Limb (tissue), 2 donors: ENCODE measurements around the gene CFAP99.

Experiments used
- DNase-seq, 2 donors: peaks; one replicate each; pipeline ENCODE4 v3.0.0-alpha.2; 2016; ENCODE audit errors: extremely low spot score in 2 of 2

The CFAP99 gene

DNA sequence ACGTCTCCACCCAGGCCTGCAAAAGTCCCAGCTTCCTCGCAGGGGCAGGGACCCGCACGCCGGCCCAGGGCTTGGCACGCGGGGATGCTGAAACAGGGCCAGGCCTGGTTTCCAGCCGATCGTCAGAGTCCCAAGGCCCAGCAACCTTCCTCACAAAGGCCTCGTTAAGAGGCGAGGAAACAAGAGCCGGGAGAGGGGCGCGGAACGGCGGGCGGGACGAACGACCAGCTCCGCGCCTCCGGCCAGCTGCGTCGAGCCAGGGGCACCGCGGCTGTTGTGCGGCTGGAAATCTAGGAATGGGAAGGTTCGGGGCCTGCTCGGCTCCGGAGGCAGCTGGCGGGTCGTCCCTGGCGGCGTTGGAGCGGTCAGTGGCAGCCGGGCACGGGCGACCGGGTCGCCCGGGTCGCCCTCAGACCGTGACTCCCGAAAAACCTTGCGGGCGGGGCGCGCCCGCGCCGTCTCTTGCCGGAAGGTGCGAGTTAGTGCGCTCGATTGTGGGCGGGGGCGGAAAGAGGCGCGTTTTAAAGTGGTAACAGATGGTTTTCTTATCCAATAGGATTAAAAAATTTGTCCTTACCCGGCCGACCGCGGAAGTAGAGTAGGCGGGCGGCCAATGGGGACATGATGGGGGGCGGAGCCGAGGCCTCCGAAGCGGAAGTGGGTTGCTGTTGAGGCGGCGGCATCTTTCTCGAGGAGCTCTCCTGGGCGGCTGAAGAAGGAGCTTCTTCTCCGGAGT, 49.9 kb downstream of the CFAP99 start, which contains the start of gene RNF4:
TSS of gene RNF4 (plus strand) at position 651 of the 736 bp plus-strand sequence. CDS start 21,388 bp downstream, outside the sequence.
- peak; percentile 95 to 97 for DNase-seq

- peak in 1 of 2 donors; percentile 51 for DNase-seq
Measured at GRCh38 chr4:2469192-2469984, 50.6 kb downstream of the CFAP99 start.

DNA sequence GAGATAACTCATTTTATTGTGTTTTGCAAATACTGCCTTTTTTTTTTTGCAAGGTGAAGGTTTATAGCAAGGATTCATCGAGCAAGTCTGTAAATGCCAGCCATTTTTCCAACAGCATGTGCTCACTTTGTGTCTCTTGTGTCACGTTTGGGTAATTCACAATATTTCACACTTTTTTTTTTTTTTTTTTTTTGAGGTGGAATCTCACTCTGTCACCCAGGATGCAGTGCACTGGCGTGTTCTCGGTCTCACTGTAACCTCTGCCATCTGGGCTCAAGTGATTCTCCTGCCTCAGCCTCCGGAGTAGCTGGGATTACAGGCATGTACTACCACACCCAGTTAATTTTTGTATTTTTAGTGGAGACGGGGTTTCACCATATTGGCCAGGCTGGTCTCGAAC, 52.0 kb downstream of the CFAP99 start:
- no peak for DNase-seq

- no peak for DNase-seq
Measured at GRCh38 chr4:2472187-2472586, 53.4 kb downstream of the CFAP99 start.

DNA sequence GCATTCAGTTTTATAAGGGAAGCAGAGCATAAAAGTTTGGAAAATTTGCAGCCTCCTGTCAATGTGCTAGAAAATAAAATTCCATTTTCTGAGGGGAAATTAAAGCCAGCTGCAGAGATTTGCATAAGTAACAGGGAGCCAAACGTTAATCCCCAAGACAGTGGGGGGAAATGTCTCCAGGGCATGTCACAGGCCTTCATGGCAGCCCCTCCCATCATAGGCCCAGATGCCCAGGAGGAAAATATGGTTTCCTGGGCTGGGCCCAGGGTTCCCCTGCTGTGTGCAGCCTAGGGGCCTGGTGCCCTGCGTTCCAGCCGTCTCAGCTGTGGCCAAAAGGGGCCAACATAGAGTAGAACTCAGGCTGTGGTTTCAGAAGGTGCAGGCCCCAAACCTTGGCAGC, 59.5 kb downstream of the CFAP99 start:
- DNase-seq = no peak

DNA sequence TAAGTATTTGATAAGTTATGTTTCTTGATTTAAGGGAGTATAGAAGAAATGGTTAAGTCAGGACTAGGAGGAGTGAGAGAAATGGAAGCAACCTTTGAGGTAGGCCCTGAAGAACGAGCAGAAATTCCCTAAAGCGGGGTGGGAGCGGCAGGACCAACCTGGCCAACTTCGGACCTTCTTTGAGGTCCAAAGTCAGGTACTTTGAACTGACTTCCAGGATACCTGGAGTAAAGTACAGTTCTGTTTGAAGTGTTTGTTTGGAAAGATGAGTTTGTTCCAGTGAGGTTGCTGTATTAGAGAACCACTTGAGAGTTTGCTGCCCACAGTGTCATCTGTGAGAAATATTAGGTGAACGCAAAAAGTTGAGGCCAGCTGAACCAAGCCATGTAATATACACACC, 61.9 kb downstream of the CFAP99 start:
- DNase-seq = no peak

DNA sequence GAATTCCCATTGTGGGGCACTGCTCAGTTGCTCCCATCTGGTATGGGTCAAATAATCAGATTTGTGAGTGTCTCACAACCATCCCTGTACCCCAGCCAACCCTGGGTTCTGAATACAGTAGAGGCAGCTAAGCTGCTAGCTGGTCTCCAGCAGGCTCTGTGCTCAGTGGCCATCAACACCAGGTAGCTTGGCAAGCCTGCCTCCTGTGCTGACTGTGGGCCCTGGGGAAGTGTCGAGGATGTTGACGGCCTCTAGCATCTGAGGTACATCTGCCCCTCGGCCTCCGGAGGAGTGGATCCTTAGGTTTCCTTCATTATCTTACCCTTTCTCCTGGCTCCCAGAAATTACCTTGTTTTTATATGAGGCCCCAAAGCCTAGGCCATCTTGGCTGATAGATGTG, 63.4 kb downstream of the CFAP99 start:
- no peak for DNase-seq

GRCh38 chr4:2482693-2483092, 63.9 kb downstream of the CFAP99 start:
- no peak for DNase-seq

DNA sequence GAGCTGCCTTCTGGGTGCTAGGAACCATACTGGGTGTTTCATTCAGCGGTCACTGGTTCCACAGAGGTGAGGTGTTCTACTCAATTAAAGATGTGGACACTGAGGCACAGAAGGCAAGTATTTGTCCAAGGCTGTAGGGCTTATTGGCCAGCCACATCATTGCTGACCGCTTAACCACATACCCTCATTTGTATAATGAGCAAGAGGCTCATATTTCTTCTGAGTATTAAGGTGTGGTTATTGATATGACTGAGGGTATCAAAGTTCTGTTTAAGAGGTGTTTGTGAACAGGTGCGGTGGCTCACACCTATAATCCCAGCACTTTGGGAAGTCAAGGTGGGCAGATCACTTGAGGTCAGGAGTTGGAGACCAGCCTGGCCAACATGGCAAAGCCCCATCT, 64.5 kb downstream of the CFAP99 start:
- DNase-seq = no peak

DNA sequence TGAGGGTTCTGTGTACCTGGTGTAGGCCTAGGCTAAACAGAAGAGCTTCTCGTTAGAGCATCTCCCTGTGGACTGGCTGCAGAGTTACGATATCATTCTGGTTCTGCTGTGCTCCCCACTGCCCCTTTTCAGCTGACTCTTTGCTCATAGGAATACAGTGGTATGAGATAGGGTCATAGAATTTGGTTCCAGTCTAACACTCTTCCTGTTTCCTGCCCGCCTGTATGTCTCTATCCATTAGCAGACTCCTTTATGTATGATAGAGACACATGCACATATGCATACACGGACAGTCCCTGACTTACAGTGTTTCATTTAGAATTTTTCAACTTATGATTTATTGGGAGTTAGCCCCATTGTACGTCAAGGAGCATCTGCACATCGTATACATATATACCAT, 65.4 kb downstream of the CFAP99 start:
- no peak for DNase-seq

DNA sequence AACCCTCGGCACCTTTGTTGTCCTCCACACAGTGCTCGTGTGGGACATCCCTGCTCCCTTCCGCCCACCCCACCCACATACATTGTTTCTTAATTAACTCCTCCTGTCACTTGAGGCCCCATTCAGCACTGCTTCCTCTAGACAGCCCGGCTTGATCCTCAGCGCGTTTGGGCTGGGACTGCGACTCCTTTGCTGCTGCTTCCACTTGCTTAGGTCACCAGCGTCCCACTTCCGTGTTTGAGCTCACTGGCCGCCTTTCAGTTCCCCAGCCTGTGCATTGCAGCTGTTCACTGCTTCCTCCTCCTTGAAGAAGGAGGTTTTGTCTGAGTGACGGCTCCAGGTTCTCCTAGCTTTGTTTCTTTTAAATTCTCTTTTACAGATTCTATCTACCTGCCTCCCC, 66.2 kb downstream of the CFAP99 start:
- DNase-seq = peak in 1 of 2 donors; percentile 36

DNA sequence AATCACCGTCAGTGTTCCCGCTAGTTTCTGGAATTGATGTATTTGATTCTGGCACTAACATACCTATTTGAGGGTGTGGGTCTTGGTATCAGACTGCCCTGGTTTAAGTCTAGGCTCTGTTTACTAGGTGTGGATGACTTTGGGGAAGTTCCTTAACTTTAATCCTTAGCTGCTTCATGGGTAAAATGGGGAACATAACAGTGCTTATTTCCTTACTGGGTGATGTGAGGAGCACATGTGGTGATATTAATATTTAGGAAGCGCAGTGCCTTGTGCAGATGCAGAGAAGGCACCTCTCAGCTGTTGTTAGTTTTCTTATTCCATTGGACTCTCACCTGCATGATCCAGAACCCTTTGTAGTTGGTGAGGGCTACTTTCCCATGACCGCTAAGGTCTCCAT, 67.2 kb downstream of the CFAP99 start:
- no peak for DNase-seq

DNA sequence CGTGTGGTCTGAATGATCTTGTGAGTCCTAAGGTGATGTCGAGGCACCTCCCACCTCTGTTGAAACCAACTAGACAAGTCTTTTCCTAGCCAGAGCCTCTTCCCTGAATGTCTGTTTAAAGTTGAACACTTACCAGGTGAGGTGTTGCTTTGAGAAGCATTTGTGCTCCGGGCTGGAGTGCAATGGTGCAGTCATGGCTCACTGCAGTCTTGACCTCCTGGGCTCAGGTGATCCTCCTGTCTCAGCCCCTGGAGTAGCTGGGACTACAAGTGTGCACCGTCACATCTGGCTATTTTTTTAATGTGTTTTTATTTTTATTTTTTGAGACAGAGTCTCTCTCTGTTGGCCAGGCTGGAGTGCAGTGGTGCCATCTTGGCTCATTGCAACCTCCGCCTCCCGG, 68.2 kb downstream of the CFAP99 start:
- no peak for DNase-seq

DNA sequence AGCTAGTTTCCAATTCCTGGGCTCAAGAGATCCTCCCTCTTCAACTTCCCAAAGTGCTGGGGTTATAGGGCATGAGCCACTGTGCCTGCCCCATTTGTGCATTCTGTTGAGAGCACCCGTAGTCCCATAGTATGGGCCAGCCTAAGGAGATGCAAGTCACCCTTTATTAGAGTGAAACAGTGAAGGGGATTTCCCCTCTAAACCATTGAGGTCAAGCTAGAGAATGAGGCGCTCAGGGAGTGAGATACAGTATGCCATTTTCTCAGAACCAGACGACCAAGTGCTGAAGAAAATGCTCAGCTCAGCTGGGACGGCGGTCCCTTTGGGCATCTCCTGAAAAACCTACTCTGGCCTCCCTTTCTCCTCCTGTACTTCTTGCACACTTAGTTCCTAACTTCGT, 68.9 kb downstream of the CFAP99 start:
- no peak for DNase-seq

GRCh38 chr4:2489081-2489805, 70.5 kb downstream of the CFAP99 start:
- no peak for DNase-seq

GRCh38 chr4:2489841-2490552, 71.2 kb downstream of the CFAP99 start:
- no peak for DNase-seq

DNA sequence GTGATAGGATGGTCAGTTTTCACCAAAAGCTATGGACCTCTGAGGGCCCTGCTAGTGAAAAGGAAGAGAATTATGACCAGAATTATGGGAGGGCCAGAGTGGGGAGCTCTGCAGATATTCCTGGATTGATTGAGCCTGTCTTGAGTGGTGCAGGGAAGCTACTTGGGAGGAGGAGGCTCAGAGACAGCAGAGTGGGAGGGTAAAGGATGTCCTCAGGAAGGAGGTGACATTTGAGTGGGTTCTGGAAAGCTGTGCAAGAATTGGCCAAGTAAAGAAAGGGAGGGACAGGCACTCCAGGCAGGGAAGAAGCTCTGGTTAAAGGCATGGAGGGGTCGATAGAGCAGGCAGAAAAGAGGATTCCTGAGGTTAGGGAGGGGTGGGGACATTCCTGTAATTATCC, 74.2 kb downstream of the CFAP99 start:
- DNase-seq = no peak

GRCh38 chr4:2494992-2495391, 76.2 kb downstream of the CFAP99 start:
- no peak for DNase-seq

DNA sequence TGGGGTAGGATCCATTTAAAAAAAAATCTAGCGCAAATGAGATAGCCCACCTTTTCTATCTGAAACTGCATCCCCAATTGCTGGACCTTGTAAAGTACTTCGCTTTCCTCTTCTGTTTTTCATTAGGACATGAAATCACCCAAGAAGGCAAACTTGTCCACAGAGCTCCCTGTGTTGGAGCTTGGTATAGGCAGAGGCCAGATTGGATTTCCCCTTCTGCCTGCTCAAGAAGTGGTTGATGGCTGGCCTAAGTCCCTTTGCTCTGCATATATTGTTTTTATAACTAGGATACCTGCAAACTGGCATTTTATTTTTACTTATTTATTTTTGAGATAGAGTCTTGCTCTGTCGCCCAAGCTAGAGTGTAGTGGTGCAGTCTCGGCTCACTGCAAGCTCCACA, 78.6 kb downstream of the CFAP99 start:
- DNase-seq = no peak

- DNase-seq = no peak
Measured at GRCh38 chr4:2497931-2498330, 79.2 kb downstream of the CFAP99 start.

DNA sequence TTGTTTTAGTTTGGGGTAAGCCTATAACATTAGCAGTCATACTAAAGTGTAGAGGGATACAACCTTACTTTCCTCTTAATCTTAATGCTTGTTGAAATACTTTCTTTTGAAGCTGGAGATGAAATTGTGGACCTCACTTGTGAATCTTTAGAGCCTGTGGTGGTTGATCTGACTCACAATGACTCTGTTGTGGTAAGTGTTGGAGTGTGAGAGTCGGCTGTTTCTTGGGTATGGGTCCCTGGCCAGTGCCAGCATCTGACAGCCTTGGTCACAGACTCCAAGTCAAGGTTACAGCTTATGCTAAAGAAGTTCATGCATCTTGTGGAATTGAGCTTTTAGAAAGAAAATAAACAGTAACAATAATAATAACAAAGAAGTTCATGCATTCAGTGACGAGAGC, 81.8 kb downstream of the CFAP99 start:
- no peak for DNase-seq
